ENCODE data around the gene ROR2. TPM values are rescaled to one million over a fixed set of nuclear protein-coding genes. Genes with fewer than 3 reads are reported as not detected.

The ROR2 gene
- total RNA-seq, 4 donors from 2014 or later = 9.5 to 17.7 (median 15.9) TPM

DNA sequence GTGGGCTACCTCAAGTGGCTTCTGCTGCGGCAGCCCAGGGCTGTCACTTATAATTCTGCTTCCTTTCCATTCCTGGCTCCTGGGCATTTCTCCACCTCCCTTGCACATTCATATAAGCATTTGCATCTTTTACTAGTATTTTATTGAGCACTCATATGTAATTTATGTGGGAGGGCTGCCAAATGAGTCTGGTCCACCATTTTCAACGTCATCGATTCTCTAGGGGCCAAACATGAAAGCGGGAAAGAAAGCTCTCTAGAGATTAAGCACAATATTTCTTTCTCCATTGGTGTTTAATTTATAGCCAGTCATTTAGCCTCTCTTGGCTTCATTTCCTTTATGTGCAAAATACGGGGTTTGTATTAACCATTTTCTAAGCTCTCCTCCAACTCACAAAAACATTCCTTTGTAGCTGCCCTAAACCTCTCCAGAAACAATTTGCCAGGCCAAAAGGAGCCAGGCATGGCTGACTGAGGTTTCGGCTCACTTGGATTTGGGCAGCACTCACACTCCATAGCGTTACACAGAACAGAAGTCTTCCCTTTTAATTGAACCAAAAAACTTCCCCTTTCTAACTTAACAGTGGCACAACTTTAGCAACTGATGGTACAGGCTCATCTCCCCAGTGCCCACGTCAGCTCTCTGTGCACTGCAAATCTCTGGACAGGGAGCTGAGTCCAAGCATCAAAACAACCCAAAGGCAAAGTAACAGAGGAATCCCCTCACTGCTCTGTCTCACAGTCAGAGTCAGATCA lies 183.5 kb downstream of the ROR2 start:
- Histone ChIP-seq H3K27me3 (no peaks in the 10 kb centered on the region), H3K27ac (no peak overlapping the region), H3K36me3 (no peaks in the 10 kb centered on the region), H3K4me1 (peaks cover 7 to 13% of the 10 kb centered on the region in 2 donors), H3K4me3 (replicated peaks in 1 of 3) (no peak overlapping the region), H3K9me3 (no peaks in the 10 kb centered on the region)
- intact Hi-C loops (cut with DNase I) = no loop called here
- DNase-seq = no peak
- TF ChIP-seq POLR2A (IDR thresholded peaks at IDR 0.05) (no peak), CTCF (IDR thresholded peaks at IDR 0.05) (no peak)
- WGBS, 2 donors = 78% methylated on average over 8 of the region's 8 CpGs

DNA sequence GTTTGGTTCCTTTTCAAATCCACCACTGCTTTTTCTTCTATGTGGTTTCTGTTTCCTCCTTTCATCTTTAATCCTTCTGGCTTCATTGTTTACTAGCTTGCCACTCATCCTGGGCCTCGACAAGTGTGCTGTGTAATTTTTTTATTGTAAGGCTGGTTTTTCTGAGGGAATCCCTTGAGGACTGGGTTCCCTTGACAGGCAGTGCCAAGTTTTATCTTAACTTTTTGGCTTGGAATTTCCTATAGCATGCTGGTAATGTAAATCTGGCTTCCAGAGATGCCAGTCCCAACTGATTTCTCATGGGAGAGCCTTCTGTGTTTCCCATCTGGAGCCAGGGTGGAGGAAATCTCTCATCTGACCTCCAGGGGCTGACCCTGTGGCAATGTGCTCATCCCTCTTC lies 184.7 kb downstream of the ROR2 start:
- TF ChIP-seq POLR2A (IDR thresholded peaks at IDR 0.05) = no peak
- TF ChIP-seq CTCF (IDR thresholded peaks at IDR 0.05) = no peak
- WGBS, 2 donors = 55 to 63% methylated on average over 1 of the region's 1 CpG
- Histone ChIP-seq H3K27me3 (no peaks in the 10 kb centered on the region), H3K4me3 (replicated peaks in 1 of 3) (no peak overlapping the region), H3K4me1 (peaks cover 0 to 1% of the 10 kb centered on the region in 2 donors), H3K9me3 (no peaks in the 10 kb centered on the region), H3K27ac (no peak overlapping the region), H3K36me3 (no peaks in the 10 kb centered on the region)
- DNase-seq = no peak
- intact Hi-C loops (cut with DNase I) = no loop called here

GRCh38 chr9:91764661-91765060 lies 185.4 kb downstream of the ROR2 start:
- no peaks in the 10 kb centered on the region for H3K27me3 ChIP-seq
- WGBS, 2 donors = 92% methylated on average over 2 of the region's 2 CpGs
- no peaks in the 10 kb centered on the region for H3K9me3 ChIP-seq
- H3K27ac ChIP-seq = no peak overlapping the region
- H3K4me3 ChIP-seq (replicated peaks in 1 of 3) = no peak overlapping the region
- no peak for DNase-seq
- no peaks in the 10 kb centered on the region for H3K36me3 ChIP-seq
- no peaks in the 10 kb centered on the region for H3K4me1 ChIP-seq
- no peak for TF ChIP-seq POLR2A (IDR thresholded peaks at IDR 0.05)
- intact Hi-C loops (cut with DNase I) = no loop called here

- no peak for DNase-seq
- no peaks in the 10 kb centered on the region for H3K9me3 ChIP-seq
- TF ChIP-seq POLR2A (IDR thresholded peaks at IDR 0.05) = no peak
- no peak for TF ChIP-seq CTCF (IDR thresholded peaks at IDR 0.05)
- H3K36me3 ChIP-seq = no peaks in the 10 kb centered on the region
- H3K27me3 ChIP-seq = no peaks in the 10 kb centered on the region
- intact Hi-C loops (cut with DNase I) = no loop called here
- no peaks in the 10 kb centered on the region for H3K4me1 ChIP-seq
- H3K27ac ChIP-seq = no peak overlapping the region
- H3K4me3 ChIP-seq (replicated peaks in 1 of 3) = no peak overlapping the region
- WGBS, 2 donors = 92 to 96% methylated on average over 4 of the region's 4 CpGs
Observed at GRCh38 chr9:91761362-91761761, 188.7 kb downstream of the ROR2 start.

GRCh38 chr9:91760906-91761305 lies 189.1 kb downstream of the ROR2 start:
- H3K27ac ChIP-seq = no peak overlapping the region
- no peak for DNase-seq
- TF ChIP-seq CTCF (IDR thresholded peaks at IDR 0.05) = no peak
- no peak for TF ChIP-seq POLR2A (IDR thresholded peaks at IDR 0.05)
- intact Hi-C loops (cut with DNase I) = no loop called here
- H3K27me3 ChIP-seq = no peaks in the 10 kb centered on the region
- no peak overlapping the region for H3K4me3 ChIP-seq (replicated peaks in 1 of 3)
- whole genome bisulfite sequencing, 2 donors = 82 to 92% methylated on average over 1 of the region's 1 CpG
- no peaks in the 10 kb centered on the region for H3K36me3 ChIP-seq
- H3K4me1 ChIP-seq = no peaks in the 10 kb centered on the region
- no peaks in the 10 kb centered on the region for H3K9me3 ChIP-seq

Measured in thyroid gland (tissue), 4 donors.